WERI-Rb-1 (cell line): ENCODE results near the gene SLC35F4.
"Not testable (repeated sequence)": the region's sequence is repeated elsewhere in the genome, so short reads cannot be mapped to it uniquely, and the experiment has no call there.

Experiments
- DNase-seq: peaks from one replicate; pipeline ENCODE4 v3.0.0-alpha.2; 2020
- H3K27ac ChIP-seq: fragments of 250-450 bp; sonication (Bioruptor Pico); 2 replicates; pipeline ENCODE4 v1.5.1; 2020; ENCODE audit warnings: mild to moderate bottlenecking, moderate library complexity
- H3K27me3 ChIP-seq: fragments of 250-450 bp; sonication (Bioruptor Pico); 2 replicates; pipeline ENCODE4 v1.5.1; 2021; ENCODE audit warnings: mild to moderate bottlenecking, low read depth, moderate library complexity; ENCODE audit not compliant: insufficient read depth, severe bottlenecking
- H3K36me3 ChIP-seq: fragments of 250-450 bp; sonication (Bioruptor Pico); 2 replicates; pipeline ENCODE4 v1.5.1; 2020; ENCODE audit warnings: mild to moderate bottlenecking, moderate library complexity
- H3K4me3 ChIP-seq: 2 replicates; pipeline ENCODE4 v1.5.1; 2011; ENCODE audit warnings: low read depth, mild to moderate bottlenecking, control low read depth, low read length
- H3K9me3 ChIP-seq: fragments of 250-450 bp; sonication (Bioruptor Pico); 2 replicates; pipeline ENCODE4 v1.5.1; 2021; ENCODE audit warnings: mild to moderate bottlenecking, moderate library complexity; ENCODE audit not compliant: severe bottlenecking
- TF ChIP-seq, protein P1 (sequence below): IDR thresholded peaks from 2 replicates; pipeline ENCODE4 v1.5.1; 2011; ENCODE audit warnings: low read depth, mild to moderate bottlenecking, control low read depth, inconsistent platforms, low read length

SLC35F4 gene

DNA sequence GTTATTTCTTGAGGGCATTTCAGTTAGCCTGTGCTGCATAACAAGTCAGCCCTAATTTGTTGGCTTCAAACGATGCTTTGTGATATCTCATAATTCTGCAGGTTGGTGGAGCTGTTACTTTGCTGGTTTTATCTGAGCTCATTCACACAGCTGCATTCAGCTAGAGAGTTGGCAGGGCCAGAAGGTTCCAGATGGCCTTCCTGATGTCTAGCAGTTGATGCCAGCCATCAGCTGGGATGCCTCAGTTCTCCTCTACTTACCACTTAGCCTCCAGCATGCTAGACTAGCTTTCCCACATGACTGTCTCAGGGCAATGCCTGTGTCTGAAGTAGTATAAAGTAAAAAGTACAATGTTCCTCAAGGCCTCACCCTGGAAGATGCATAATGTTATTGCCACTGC is 130.6 kb downstream of the SLC35F4 start:
- DNase-seq, result no peak
- TF ChIP-seq, protein P1, sequence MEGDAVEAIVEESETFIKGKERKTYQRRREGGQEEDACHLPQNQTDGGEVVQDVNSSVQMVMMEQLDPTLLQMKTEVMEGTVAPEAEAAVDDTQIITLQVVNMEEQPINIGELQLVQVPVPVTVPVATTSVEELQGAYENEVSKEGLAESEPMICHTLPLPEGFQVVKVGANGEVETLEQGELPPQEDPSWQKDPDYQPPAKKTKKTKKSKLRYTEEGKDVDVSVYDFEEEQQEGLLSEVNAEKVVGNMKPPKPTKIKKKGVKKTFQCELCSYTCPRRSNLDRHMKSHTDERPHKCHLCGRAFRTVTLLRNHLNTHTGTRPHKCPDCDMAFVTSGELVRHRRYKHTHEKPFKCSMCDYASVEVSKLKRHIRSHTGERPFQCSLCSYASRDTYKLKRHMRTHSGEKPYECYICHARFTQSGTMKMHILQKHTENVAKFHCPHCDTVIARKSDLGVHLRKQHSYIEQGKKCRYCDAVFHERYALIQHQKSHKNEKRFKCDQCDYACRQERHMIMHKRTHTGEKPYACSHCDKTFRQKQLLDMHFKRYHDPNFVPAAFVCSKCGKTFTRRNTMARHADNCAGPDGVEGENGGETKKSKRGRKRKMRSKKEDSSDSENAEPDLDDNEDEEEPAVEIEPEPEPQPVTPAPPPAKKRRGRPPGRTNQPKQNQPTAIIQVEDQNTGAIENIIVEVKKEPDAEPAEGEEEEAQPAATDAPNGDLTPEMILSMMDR, result no peak
- Histone ChIP-seq H3K27ac (no peak overlapping the region), H3K9me3 (no peaks in the 10 kb centered on the region), H3K27me3 (no peaks in the 10 kb centered on the region), H3K36me3 (no peaks in the 10 kb centered on the region), H3K4me3 (no peak overlapping the region)

DNA sequence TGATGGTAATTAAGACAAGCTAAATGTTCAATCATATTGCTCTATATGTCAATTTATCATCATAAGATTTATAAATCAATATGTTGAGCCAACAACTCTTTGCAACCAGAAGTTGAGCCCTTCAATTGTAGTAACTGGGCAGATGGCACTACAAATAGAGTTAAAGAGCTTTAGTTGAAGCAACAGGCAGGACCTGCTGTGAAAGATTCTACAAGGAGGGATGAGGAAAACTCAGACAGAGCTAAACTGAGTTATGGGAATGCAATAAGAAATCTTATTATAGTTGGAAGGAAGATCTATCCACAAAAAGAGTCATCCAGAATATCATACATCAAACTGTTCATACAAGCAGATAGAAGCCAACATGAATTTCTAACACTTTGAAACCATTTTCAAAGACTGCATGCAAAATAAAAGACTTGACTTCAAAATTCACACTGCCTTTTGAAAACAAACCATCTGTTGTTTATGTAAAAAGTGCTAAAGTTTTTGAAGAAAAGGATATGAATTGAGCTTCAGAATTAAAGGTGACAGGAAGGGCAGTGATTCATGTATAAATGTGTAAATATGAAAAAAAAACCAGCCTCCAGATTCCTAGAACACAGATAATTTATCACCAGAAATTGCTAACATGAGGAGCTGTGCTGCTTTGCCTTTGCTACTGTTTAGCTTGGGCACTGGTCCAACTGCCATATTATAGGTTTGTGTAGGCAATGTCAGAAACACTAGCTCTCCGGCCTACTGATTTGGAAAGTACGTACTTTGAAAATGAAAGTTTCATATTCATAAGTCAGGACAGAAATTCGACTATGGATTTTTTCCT is 133.2 kb downstream of the SLC35F4 start:
- TF ChIP-seq, protein P1, result no peak
- no peak overlapping the region for H3K4me3 ChIP-seq
- no peaks in the 10 kb centered on the region for H3K36me3 ChIP-seq
- no peaks in the 10 kb centered on the region for H3K9me3 ChIP-seq
- DNase-seq, result no peak
- H3K27me3 ChIP-seq, result no peaks in the 10 kb centered on the region
- no peak overlapping the region for H3K27ac ChIP-seq

DNA sequence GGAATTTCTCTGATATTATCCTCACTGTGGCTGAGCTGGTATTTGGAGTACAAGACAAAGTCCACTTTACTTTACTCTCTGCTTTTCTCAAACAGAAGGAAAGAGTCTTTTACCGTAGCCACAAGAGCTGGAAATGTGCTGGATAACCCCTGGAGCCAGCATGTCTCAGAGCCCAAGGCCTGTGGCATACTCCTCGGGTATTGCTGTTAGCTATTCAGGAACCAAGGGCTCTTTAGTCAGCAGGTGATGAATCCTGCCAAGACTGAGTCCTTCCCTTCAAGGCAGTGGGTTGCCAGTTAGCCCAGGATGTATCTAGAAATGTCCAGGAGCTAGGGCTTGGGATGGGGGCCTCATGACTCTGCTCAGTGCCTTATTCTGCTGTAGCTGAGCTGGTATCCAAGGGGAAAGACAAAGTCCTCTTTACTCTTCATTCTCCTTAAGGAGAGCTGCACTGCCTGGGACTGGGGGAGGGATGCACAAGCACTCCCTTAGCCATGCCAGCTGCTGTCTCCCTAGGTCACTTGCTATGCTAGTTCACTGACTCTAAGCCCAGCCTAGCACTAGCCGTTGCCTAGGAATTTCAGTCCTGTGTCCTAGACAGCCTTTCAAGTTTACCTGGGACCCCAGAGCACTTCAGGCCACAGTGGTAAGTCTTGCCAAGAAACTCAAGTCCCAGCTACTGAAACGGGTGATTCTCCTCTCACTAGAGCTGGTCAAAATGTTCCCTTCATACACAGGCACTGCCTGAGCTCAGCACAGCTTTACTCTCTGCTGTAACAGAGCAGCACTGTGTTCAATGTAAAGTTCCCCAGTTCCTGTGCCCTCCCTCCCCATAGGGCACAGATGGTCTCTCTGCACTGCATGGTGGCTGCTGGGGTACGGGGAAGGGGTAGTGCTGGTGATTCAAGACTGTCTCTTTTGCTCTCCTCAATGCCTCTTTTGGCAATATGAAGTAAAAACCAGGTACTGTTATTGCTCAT is 136.4 kb downstream of the SLC35F4 start:
- Histone ChIP-seq H3K36me3 (no peaks in the 10 kb centered on the region), H3K27me3 (no peaks in the 10 kb centered on the region), H3K4me3 (no peak overlapping the region), H3K27ac (peak overlapping the region; percentile 33; the same call in 1 of the 2 replicates), H3K9me3 (no peaks in the 10 kb centered on the region)
- TF ChIP-seq, protein P1, result no peak
- peak; percentile 65 for DNase-seq

DNA sequence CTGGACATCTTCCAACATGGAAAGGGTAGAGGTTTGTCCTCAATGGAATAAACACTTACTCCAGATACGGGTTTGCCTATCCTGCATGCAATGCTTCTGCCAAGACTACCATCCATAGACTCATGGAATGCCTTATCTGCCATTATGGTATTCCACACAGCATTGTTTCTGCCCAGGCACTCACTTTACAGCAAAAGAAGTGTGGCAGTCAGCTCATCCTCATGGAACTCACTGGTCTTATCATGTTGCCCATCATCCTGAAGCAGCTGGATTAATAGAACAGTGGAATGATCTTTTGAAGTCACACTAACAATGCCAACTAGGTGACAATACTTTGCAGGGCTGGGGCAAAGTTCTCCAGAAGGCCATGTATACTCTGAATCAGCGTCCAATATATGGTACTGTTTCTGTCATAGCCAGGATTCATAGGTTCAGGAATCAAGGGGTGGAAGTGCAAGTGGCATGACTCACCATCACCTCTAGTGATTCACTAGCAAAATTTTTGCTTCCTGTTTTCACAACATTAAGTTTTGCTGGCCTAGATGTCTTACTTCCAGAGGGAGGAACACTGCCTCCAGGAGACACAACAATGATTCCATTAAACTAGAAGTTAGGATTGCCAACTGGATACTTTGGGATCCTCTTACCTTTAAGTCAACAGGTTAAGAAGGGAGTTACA is 140.4 kb downstream of the SLC35F4 start:
- no peaks in the 10 kb centered on the region for H3K36me3 ChIP-seq
- DNase-seq, result no peak
- no peaks in the 10 kb centered on the region for H3K27me3 ChIP-seq
- TF ChIP-seq, protein P1, result no peak
- H3K4me3 ChIP-seq, result no peak overlapping the region
- no peaks in the 10 kb centered on the region for H3K9me3 ChIP-seq
- H3K27ac ChIP-seq, result no peak overlapping the region

DNA sequence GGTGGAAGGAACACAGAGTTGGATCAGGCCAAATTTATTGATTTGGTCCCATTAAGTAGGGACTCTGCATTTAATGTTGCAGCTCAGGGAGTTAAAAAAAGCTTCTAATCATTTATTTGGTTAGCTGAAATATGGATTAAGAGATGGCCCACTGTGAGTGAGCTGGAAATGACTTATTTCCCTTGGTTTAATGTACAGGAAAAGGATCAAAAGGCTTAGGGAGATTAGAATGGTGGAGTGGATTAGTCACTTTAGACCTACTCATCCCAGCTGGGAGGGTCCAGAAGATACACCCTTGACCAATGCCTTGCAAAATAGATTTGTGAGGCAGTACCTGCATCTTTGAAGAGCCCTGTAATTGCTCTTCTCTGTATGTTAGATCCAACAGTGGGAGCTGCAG is 143.8 kb downstream of the SLC35F4 start:
- not testable (repeated sequence) for H3K27ac ChIP-seq, H3K4me3 ChIP-seq, H3K9me3 ChIP-seq, H3K36me3 ChIP-seq, H3K27me3 ChIP-seq
- peak; percentile 27 for DNase-seq
